HL-60/S4 (cell line): ENCODE data around the gene ADCY5.
"Not testable (repeated sequence)": the region's sequence is repeated elsewhere in the genome, so short reads cannot be mapped to it uniquely, and the experiment has no call there.

Experiments used
- in situ Hi-C: fragments of 300-500 bp; cut with MboI; formaldehyde crosslinking; loops from 2 replicates; pipeline ENCODE4 v1.14.3; 2022; ENCODE audit warnings: low sequenced_read_pairs

Gene ADCY5

DNA sequence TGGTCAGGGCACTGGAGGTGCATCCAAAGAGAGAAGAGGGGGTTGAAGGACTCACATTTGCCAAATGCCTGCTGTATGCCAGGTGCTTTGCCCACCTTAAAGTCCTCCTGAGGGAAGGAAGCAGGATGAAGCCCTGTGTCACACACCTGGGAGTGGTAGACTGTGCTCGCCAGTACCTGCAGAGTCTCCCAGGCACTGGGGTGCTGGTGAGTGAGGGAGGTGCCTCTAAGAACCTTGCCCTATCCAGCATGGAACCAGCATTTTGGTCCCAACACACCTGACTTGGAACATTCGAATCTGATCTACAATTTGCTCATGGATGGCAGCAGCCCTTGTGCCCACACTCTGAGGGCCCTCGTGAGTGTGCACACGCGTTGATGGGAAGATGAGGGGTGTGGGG, 170.4 kb downstream of the ADCY5 start:
- in situ Hi-C loops = no loop called here

DNA sequence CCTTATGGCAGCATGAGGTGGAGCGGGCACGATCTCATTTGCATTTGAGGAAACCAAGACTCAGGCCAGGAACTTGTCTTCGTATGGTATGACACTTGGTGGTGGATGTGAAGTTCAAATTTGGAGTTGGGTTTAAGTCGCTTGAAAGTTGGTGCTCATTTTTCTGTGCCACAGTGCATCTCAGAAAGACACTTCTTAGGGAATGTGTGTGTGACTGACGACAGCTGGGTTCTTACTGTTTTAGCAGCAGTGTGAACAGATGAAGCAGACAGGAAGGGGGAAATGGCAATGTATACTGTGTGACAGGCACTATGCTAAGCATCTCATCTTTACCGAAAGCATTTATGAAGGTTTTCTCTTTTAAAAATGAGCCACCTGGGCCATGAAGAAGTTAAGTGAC, 171.8 kb downstream of the ADCY5 start:
- in situ Hi-C loops = no loop called here

DNA sequence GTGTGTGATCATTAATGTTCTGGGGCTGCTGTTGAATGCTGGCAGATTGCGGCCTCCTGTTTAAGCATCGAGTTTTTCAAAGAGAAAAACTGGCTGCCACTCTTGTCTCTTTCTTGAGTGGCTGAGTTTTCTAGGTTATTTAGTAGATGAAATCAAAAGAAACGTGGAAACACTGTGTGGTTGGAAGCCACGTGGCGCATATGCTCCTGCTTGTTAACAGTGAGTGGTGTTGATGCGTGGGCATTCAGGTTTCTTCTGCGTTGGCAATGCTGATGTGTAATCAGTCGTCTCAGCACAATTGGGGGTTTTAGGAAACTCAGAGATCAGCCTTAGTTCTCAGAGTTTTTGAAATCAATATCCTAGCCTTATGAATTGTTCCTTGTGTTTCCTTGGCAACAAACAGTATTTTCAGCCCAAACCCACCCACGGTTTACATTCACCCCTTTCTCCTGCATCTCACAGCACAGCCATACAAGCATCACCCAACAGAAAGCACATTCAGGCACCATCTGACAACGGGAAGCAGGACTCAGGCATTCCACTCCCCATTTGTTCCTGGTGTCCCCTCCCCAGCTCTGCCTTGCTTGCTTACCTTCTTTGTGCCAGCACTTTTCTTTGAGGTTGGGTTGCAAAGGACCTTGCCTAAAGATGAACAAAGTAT, 172.4 kb downstream of the ADCY5 start:
- in situ Hi-C loops = no loop called here

DNA sequence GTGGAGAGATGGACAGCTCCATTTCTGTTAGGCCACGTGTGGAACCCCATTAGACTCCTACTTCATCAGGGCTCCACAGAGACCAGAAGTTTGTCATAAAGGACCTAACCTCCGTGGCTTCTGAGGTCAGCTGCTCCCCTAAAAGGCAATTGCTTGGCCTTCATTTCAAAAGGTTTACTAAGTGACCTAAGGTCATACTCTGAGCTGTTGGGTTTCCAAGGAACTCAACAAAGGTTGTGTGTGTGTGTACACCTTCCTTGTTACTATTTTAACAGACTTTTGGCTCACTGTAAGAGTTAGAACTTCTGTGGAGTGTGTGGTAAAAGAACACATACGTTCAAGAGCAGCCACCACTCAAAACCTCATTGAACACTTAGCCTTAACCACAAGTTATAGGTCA, 173.2 kb downstream of the ADCY5 start:
- in situ Hi-C loops = no loop called here

DNA sequence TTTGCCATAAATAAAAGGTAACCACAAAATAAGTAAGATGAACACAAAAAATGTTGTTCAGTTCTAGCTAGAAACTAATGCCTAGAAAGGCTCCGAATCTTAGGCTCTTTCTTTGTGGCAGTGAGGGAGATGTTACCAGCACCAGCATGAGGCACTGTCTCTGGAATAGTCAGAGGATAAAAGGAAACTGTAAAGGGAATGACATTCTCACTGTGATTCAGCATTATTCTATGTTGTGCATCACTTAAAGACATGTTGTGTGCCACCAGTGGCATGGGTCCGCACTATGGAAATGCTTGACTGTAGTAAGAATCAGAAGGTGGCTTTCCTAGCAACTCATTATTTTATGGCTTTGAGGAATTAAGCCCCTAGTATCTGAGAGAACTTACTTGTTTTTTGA, 176.3 kb downstream of the ADCY5 start:
- in situ Hi-C loops = no loop called here

DNA sequence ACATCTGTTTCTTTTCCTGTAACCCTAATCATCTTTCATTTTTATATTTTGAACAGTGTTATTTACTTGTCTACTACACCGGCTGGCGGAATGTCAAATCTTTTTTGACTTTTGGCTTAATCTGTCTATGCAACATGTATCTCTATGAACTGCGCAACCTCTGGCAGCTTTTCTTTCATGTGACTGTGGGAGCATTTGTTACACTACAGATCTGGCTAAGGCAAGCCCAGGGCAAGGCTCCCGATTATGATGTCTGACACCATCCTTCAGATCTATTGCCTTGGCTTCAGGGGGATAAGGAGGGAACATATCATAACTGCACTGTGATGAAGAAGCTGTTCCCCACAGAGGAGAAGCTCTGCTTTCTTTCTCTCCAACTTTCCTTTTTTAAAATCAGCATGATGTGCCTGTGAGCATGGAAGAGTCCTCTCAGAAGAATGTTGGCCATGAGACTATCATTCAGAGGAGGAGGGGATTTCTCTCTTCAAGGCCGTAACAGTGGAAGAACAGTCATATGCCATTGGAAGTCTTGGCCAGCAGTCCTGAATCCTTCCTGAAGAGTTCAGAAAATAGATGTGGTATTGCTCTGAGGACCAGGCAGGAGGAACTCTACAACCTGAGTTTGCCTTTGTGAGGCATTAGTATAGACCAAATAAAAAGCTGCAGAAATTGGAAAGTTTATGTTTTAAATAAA, 177.3 kb downstream of the ADCY5 start:
- in situ Hi-C loops = no loop called here

DNA sequence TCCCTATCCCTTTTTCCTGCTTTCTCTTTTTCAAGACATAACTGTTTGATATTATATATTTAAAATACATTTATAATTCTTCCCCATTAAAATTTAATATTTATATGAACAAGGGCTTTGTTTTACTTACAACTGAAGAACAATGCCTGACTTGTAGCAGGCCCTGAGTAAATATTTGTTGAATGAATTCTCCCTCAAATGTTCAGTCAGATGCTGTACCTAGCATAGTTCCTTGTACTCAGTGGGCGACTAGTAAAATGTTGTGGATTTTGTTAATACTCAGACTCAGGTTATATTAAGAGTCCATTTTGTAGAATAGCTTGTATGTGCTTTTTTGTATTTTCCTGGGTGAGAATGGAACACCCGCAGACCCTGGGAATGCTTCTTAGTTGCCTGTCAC, 178.1 kb downstream of the ADCY5 start:
- in situ Hi-C loops = no loop called here

DNA sequence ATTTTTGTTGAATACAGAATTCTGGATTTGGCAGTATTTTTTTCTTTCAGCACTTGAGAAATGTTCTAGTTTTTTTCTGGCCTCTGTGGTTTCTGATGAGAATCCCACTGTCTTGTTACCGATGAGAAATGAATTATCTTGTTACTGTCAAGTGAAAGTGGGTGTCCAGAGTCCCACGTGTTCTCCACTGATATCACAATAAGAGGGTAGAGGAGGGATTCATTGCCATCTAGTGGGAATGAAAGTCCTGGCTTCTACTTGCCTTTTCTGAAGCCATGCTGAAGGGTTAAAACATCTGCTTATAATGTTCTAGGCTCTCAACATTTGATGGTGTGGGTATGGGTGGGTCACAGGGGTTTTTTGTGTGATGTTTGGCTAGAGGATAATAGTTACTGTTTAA, 181.1 kb downstream of the ADCY5 start:
- in situ Hi-C loops = no loop called here

DNA sequence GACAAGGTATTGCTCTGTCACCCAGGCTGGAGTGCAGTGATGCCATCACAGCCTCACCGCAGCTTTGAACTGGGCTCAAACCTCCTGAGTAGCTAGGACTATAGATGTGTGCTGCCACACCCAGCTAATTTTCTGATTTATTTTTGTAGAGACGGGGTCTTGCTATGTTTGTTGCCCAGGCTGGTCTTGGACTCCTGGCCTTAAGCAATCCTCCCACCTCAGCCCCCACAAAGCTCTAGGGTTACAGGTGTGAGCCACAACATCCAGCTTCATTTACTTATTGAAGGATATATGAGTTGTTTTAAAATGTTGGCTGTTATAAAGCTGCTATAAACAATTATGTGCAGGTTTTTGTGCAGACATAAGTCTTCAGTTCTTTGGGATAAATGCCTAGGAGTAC, 184.9 kb downstream of the ADCY5 start:
- in situ Hi-C loops = no loop called here

DNA sequence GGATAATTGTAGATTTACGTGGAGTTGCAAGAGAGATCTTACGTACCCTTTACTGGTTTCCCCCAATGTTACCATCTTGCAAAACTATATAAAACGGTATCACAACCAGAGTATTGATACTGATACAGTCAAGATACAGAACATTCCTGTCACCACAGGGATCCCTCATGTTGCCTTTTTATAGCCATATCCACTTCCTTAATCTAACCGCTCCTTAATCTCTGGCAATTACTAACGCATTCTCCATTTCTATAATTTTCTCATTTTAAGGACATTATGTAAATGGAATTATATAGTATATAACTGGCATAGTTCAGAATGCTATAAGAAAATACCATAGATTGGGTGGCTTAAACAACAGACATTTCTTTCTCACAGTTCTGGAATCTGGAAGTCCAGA, 186.0 kb downstream of the ADCY5 start:
- in situ Hi-C loops = no loop called here

DNA sequence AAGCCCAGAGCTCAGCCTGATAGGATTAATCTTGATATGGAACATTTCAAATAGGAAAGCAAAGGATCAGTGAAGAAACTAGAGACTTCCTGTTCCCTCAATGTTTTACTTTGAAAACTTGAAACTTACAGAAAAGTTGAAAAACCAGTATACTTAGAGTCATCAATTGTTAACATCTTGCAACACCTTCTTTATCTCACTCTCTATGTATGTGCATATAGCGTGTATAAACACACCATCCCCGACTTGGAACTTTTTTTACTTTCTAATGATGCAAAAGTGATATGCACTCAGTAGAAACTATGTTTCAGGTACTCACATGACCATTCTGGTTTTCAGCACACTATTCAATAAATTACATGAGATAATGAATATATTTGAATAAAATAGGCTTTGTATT, 186.7 kb downstream of the ADCY5 start:
- in situ Hi-C loops = no loop called here

DNA sequence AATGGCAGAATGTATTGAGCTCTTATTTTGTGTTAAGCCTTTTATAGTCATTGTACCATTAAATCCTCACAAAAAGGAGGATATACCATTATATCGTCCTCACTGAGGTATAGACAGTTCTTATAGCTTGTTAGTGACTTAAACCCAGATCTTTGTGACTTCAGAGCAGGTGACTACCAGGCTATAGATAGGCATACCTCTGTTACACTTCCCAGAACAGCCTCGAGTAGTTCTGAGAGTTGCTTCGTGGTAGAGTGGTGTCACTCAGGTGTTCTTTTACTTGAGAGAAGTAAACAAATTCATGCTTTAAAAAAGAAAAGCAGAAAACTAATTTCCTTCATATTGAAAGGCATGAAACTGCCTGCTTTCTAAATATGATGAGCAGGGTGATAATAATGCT, 187.2 kb downstream of the ADCY5 start:
- in situ Hi-C loops = no loop called here

DNA sequence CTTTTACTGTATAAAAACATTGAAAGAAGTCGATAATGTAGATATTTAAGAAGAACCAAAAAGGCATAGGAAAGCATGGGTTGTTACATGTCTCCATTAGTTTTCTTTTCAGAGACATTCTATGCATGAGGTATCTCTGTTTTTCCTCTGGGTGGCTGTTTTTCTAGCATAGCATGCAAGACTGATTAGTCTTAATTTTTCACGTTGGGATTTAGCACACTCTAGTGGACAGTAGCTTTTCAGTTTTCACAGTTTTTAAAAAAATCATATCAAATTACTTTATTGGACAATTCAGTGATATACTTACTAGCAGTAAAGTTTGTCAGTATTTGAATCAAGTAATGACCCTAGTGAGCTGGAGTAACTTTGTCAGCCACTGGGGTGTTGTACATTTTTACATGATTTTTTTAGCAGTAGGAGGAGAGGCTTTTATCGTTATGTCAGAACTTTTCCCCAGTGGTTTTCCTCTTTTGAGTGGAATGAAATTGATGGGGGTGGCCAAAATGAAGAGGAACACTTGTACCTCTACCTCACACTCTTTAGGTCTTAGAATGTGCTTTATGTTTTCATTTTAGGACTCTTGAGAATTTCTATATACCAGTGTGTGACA, 190.0 kb downstream of the ADCY5 start:
- in situ Hi-C loops = no loop called here

DNA sequence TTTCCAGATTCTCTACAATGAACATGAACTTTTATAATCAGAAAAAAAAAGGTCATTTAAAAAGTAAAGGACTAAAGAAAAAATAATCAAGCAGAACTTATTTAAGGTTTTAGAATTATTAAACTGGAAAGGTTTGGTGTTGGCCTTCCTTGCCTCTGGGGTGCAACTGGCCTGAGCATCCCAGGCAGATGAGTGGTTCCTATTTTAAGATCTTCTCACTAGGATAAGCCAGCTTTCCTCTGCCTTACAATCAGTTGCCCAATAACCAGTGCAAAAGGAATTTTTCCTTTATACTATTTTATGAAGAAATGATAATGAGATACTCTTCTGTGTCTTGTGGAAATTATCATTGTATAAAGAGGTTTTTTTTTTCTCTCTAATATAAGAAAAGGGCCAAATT, 190.5 kb downstream of the ADCY5 start:
- in situ Hi-C loops = no loop called here

DNA sequence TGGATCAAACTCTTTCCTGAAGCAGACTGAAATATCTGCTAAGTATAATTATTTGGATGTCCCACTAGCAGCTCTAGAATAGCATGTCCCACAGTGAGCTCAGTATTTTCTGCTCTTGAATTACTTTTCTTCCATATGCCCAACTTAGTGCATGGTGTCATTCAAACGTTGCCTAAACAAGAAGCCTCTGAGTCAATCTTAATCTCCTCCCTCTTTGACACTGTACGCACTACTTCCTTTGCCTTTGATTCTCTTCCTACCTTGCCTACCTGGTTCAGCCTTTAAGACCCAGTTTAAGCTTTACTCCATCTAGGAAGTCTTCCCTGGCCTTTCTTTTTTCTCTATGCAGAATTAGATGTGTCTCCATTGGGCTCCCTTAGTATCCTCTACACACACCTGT, 192.6 kb downstream of the ADCY5 start:
- in situ Hi-C loops = no loop called here

DNA sequence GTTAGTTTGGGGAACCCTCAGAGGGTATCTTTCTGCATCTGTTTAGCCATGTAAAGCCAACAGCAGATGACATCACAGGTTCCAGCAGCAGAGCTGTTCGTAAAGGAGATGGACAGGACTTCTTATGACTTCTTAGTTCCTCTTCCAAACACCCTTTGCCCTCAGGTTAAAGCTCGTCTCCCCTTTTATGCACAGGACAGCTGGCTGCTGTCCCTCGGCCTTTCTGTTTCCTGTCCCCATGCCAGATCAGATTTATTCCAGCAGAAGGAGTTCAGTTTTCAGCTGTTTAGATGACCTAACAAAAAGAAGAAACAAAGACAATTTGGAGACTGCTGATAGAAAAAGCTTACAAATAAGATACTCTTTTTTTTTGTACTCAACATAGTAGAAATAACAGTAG, 202.0 kb downstream of the ADCY5 start:
- in situ Hi-C loops = no loop called here

DNA sequence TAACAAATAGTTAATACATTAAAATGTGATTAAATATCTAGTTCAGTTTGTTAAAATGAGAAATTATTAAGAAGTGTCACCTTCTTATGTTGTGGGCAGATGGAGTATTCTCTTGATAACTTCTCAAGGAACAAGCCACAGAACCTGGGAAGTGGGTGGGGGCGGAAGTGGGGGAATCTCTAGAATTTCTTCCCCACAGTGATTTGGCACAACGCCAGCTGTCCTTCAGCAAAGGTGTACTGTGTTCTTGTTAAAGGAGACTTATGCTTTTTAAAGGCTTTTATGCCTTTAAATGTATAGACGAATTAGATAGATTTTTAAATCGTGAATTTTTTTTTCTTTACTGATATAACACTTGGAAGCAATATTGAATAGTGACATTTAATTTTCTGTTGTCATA, 204.8 kb downstream of the ADCY5 start:
- in situ Hi-C loops = no loop called here

DNA sequence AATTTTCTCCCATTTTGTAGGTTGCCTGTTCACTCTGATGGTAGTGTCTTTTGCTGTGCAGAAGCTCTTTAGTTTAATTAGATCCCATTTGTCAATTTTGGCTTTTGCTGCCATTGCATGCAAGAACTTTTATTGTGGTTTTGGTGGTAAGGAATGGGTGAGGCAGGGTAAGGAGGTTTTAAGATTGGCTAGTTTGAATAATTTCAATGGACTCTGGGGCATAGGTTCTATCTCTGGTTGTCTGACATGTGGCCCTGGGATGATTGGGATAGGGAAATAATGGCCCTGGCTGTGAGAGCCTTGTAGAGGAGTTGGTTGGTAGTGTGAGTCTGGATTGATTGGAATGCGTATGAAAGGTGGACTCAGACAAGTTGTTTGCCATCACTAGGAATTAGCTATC, 209.1 kb downstream of the ADCY5 start:
- in situ Hi-C loops = no loop called here

DNA sequence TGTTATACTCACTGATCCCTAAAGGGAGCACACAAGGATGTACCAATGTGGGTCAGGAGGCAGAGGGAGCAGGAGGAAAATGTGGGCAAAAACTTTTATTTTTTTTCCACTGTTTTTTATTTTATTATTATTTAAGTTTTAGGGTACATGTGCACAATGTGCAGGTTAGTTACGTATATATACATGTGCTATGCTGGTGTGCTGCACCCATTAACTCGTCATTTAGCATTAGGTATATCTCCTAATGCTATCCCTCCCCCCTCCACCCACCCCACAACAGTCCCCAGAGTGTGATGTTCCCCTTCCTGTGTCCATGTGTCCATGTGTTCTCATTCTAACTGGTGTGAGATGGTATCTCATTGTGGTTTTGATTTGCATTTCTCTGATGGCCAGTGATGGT, 209.7 kb downstream of the ADCY5 start:
- in situ Hi-C loops = not testable (repeated sequence)

DNA sequence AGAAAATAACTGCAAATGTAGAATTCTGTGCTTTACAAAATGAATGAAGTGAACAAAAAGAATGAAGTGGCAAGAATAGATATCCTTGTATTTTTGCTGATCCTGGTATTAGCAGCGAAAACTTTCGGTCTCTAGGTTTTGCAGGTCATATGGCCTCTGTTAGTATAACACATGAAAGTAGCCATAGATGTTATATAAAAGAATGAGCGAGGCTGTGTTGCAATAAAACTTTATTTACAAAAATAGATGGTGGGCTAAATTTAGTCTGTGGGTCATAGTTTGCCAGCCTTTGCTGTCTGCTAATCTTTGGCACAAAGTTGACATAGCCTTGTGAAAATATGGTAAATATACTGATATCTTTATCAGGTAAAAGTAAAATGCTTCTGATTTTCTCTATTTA, 212.0 kb downstream of the ADCY5 start:
- in situ Hi-C loops = no loop called here
